Neuronal stem cell (in vitro differentiated cells): ENCODE results near the gene KRTAP20-1. TPM values are rescaled to one million over a fixed set of nuclear protein-coding genes. Genes with fewer than 3 reads are reported as not detected.

Source experiments
- DNase-seq: peaks from one replicate; pipeline ENCODE4 v3.0.0-alpha.2; 2013; ENCODE audit warnings: low spot score
- H2AFZ ChIP-seq: one replicate; pipeline ENCODE4 v1.6.1; 2013; ENCODE audit warnings: mild to moderate bottlenecking, low read length, inconsistent platforms
- H2AK5ac ChIP-seq: 2 replicates; pipeline ENCODE4 v1.6.1; 2013; ENCODE audit warnings: low read depth, mild to moderate bottlenecking, inconsistent platforms, low read length, moderate library complexity, mixed read lengths
- H2BK120ac ChIP-seq: 2 replicates; pipeline ENCODE4 v1.6.1; 2013; ENCODE audit warnings: low read depth, mild to moderate bottlenecking, inconsistent platforms, low read length, moderate library complexity, mixed read lengths
- H2BK12ac ChIP-seq: one replicate; pipeline ENCODE4 v1.6.1; 2013; ENCODE audit warnings: low read length, inconsistent platforms
- H2BK15ac ChIP-seq: 2 replicates; pipeline ENCODE4 v1.6.1; 2013; ENCODE audit warnings: mild to moderate bottlenecking, low read length, inconsistent platforms, mixed read lengths
- H2BK5ac ChIP-seq: one replicate; pipeline ENCODE4 v1.6.1; 2013; ENCODE audit warnings: inconsistent platforms, mild to moderate bottlenecking, low read length, moderate library complexity
- H3K14ac ChIP-seq: one replicate; pipeline ENCODE4 v1.6.1; 2013; ENCODE audit warnings: low read length, inconsistent platforms
- H3K18ac ChIP-seq: 2 replicates; pipeline ENCODE4 v1.6.1; 2013; ENCODE audit warnings: low read length, inconsistent platforms
- H3K23ac ChIP-seq: 2 replicates; pipeline ENCODE4 v1.6.1; 2013; ENCODE audit warnings: low read depth, mild to moderate bottlenecking, mixed read lengths, low read length, inconsistent platforms; ENCODE audit not compliant: poor library complexity
- H3K27ac ChIP-seq: replicated peaks from 3 replicates; pipeline ENCODE4 v1.5.1; 2013; ENCODE audit warnings: low read length, inconsistent platforms
- H3K27me3 ChIP-seq, 3 experiments: 2 replicates each; pipeline ENCODE4 v1.6.1; 2013; ENCODE audit warnings: low read length in 3 of 3, mild to moderate bottlenecking in 2 of 3, inconsistent platforms in 1 of 3, low read depth in 1 of 3, mixed read lengths in 1 of 3, moderate library complexity in 1 of 3; ENCODE audit not compliant: control insufficient read depth in 3 of 3, insufficient read depth in 3 of 3
- H3K36me3 ChIP-seq, 2 donors: replicated peaks in 1 of 2; 2 replicates each; pipeline ENCODE4 v1.6.1; 2013; ENCODE audit warnings: low read length in 2 of 2; ENCODE audit not compliant: control insufficient read depth in 2 of 2, insufficient read depth in 2 of 2
- H3K4ac ChIP-seq: 2 replicates; pipeline ENCODE4 v1.6.1; 2013; ENCODE audit warnings: inconsistent platforms, mild to moderate bottlenecking, low read length, moderate library complexity
- H3K4me1 ChIP-seq, 2 donors: 1 replicate in 1 of 2; 2 replicates in 1 of 2; pipeline ENCODE4 v1.6.1; 2013; ENCODE audit warnings: low read length in 2 of 2, low read depth in 1 of 2; ENCODE audit not compliant: control insufficient read depth in 2 of 2, insufficient read depth in 1 of 2
- H3K4me2 ChIP-seq: one replicate; pipeline ENCODE4 v1.6.1; 2013; ENCODE audit warnings: mild to moderate bottlenecking, low read length, inconsistent platforms; ENCODE audit not compliant: insufficient read depth, poor library complexity, severe bottlenecking
- H3K4me3 ChIP-seq, 2 donors: 2 replicates each; pipeline ENCODE4 v1.5.1; 2013; ENCODE audit warnings: low read length in 2 of 2, mild to moderate bottlenecking in 2 of 2, inconsistent platforms in 1 of 2, moderate library complexity in 1 of 2
- H3K79me1 ChIP-seq: one replicate; pipeline ENCODE4 v1.6.1; 2013; ENCODE audit warnings: low read depth, mild to moderate bottlenecking, inconsistent platforms, low read length, moderate library complexity
- H3K9ac ChIP-seq: one replicate; pipeline ENCODE4 v1.6.1; 2013; ENCODE audit warnings: mild to moderate bottlenecking, low read depth, low read length, inconsistent platforms; ENCODE audit not compliant: poor library complexity
- H3K9me3 ChIP-seq, 2 donors: replicated peaks in 1 of 2; 2 replicates each; pipeline versions ENCODE3 to v1.6.1; 2013; ENCODE audit warnings: low read length in 2 of 2, mild to moderate bottlenecking in 2 of 2, inconsistent platforms in 1 of 2, low read depth in 1 of 2, mixed read lengths in 1 of 2, moderate library complexity in 1 of 2; ENCODE audit not compliant: control insufficient read depth in 2 of 2, insufficient read depth in 1 of 2
- H4K8ac ChIP-seq: one replicate; pipeline ENCODE4 v1.6.1; 2013; ENCODE audit warnings: low read depth, mild to moderate bottlenecking, inconsistent platforms, low read length, moderate library complexity
- H4K91ac ChIP-seq: one replicate; pipeline ENCODE4 v1.6.1; 2013; ENCODE audit warnings: low read length, low read depth, mild to moderate bottlenecking, inconsistent platforms; ENCODE audit not compliant: poor library complexity
- WGBS, 2 donors: extraction: QIAGEN DNeasy Blood & Tissue Kit; methylation state at CpG; one replicate each; pipeline ENCODE4 v1.1.7; 2013; ENCODE audit warnings: missing lambda C conversion rate in 2 of 2, mixed read lengths in 1 of 2; ENCODE audit not compliant: insufficient read length in 2 of 2, insufficient replicate concordance in 1 of 2; ENCODE audit errors: extremely low coverage in 2 of 2; 5-methylcytosine and 5-hydroxymethylcytosine counted together
- polyA plus RNA-seq, 2 experiments: library from polyadenylated mRNA; stranded (reverse); fragments of 200-250 nt; gene quantifications; one replicate each; pipeline ENCODE4 v1.2.3, GENCODE V29; 2013

Gene KRTAP20-1, protein sequence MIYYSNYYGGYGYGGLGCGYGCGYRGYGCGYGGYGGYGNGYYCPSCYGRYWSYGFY
- polyA plus RNA-seq (2013, experiment 1 of 2), result not detected
- not detected for polyA plus RNA-seq (2013, experiment 2 of 2)

DNA sequence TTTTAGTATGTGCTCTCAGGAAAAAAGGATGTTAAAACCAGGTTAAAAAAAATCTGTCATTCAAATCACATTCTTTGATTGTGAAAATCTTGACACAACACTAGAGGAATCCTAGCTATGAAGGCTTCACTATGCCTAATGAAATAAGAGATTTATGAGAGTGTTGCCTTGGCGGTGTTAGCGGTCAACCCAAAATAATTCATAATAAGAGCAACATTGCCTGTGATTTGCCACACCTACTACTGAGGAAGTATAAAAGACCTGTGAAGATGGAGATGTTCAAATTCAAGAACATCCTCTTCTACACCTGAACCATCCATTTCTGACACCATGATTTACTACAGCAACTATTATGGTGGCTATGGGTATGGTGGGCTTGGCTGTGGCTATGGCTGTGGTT lies at the start of gene KRTAP20-1:
Gene KRTAP20-1 (plus strand): TSS at position 301 of the 400 bp plus-strand sequence. CDS start 30 bp downstream, at position 331.
- no peak within 1 kb of the TSS for H4K91ac ChIP-seq
- H3K23ac ChIP-seq, result no peak within 1 kb of the TSS
- no peak within 1 kb of the TSS for H3K4ac ChIP-seq
- H3K27me3 ChIP-seq, result no peaks in the 10 kb centered on the region
- H3K36me3 ChIP-seq, result no peaks in the 10 kb centered on the region
- H3K4me1 ChIP-seq, result no peaks in the 10 kb centered on the region
- H2AK5ac ChIP-seq, result no peak within 1 kb of the TSS
- H2AFZ ChIP-seq, result no peak within 1 kb of the TSS
- no peak within 1 kb of the TSS for H3K4me2 ChIP-seq
- no peak within 1 kb of the TSS for H2BK120ac ChIP-seq
- H3K14ac ChIP-seq, result no peak within 1 kb of the TSS
- no peak within 1 kb of the TSS for H3K18ac ChIP-seq
- H3K9ac ChIP-seq, result no peak within 1 kb of the TSS
- no peak within 1 kb of the TSS for H2BK15ac ChIP-seq
- no peak within 1 kb of the TSS for H3K27ac ChIP-seq
- H2BK5ac ChIP-seq, result no peak within 1 kb of the TSS
- H2BK12ac ChIP-seq, result no peak within 1 kb of the TSS
- no peak within 1 kb of the TSS for H4K8ac ChIP-seq
- H3K79me1 ChIP-seq, result no peaks in the 10 kb centered on the region
- WGBS, 2 donors, result no CpG with 5 or more reads among the region's 2 CpGs
- no peaks in the 10 kb centered on the region for H3K9me3 ChIP-seq
- no peak for DNase-seq
- no peak within 1 kb of the TSS for H3K4me3 ChIP-seq

DNA sequence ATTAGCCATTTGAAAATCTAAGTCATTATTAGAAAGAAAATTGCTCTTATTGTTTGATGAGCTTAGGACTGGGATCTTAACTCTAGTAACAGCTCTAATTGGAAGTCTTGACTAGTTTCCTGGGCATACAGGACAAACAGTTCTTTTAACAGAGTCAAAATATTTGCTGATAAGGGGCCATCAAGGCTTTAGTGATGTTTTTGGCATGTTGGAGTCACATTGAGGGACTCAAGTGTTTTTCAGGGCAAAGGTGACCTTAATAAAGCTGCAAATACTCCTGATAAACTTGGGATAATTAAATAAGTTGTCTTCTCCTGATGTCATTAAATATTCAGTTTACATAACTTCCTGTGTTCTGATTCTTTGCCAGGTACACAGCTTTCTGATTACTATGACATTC lies 48.6 kb upstream of the KRTAP20-1 start:
- no peak overlapping the region for H3K4ac ChIP-seq
- H3K9ac ChIP-seq, result no peak overlapping the region
- DNase-seq, result no peak
- H2BK15ac ChIP-seq, result no peak overlapping the region
- H4K91ac ChIP-seq, result no peak overlapping the region
- H3K14ac ChIP-seq, result no peak overlapping the region
- H3K4me1 ChIP-seq, result no peaks in the 10 kb centered on the region
- no peak overlapping the region for H3K23ac ChIP-seq
- H3K18ac ChIP-seq, result no peak overlapping the region
- H2AFZ ChIP-seq, result no peak overlapping the region
- H3K4me3 ChIP-seq, result no peak overlapping the region
- no peak overlapping the region for H2BK12ac ChIP-seq
- no peaks in the 10 kb centered on the region for H3K36me3 ChIP-seq
- H2BK120ac ChIP-seq, result no peak overlapping the region
- no peaks in the 10 kb centered on the region for H3K79me1 ChIP-seq
- no peak overlapping the region for H2AK5ac ChIP-seq
- no peaks in the 10 kb centered on the region for H3K9me3 ChIP-seq
- no peak overlapping the region for H2BK5ac ChIP-seq
- no peak overlapping the region for H4K8ac ChIP-seq
- H3K27me3 ChIP-seq, result no peaks in the 10 kb centered on the region
- no peak overlapping the region for H3K27ac ChIP-seq
- H3K4me2 ChIP-seq, result no peak overlapping the region

DNA sequence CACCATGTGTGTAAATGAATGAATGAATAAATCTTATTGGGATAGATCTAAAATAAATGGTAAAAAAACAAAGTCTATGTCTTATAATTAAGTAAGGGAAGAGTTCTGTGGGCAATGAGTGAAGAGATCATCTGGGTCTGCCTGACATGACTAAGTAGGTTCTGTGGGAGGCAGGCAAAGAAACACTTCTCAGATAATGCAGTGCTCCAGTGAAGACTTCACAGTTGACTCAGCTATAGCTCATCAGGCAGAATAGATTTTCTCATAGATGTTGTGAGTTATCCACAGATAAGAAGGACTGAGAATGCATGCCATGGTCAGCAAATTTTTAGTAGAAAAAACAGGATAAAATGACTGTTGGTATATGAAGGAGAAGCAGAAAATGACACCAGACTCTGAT lies 38.5 kb upstream of the KRTAP20-1 start:
- Histone ChIP-seq H3K23ac (no peak overlapping the region), H4K8ac (no peak overlapping the region), H2AK5ac (no peak overlapping the region), H4K91ac (no peak overlapping the region), H3K27me3 (no peaks in the 10 kb centered on the region), H2BK12ac (no peak overlapping the region), H3K14ac (no peak overlapping the region), H2BK120ac (no peak overlapping the region), H3K4ac (no peak overlapping the region), H3K4me3 (no peak overlapping the region), H3K9ac (no peak overlapping the region), H3K18ac (no peak overlapping the region), H2BK5ac (no peak overlapping the region), H3K79me1 (no peaks in the 10 kb centered on the region), H3K9me3 (no peaks in the 10 kb centered on the region), H2BK15ac (no peak overlapping the region), H2AFZ (no peak overlapping the region), H3K4me2 (no peak overlapping the region), H3K36me3 (no peaks in the 10 kb centered on the region), H3K4me1 (peaks cover 0 to 8% of the 10 kb centered on the region in 2 donors), H3K27ac (peak overlapping the region; percentile 24)
- no peak for DNase-seq

DNA sequence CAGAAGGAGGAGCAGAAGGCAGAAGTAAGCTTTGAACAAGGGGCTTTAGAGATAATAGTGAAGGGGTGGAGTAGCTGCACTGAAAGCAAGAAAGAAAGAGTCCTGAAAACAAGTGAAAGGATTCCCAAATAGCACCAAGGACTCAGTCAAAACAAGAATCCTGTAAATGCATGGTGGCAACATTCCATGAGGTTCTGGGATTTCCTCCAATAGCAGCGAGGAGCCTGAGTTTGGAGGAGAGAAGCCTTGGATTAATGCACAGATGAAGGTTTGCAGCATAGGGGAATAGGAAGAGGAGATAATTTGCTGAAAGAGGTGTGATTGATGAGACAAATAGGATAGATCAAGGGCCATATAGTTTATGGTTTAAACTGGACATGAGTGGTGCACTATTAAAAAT lies 36.9 kb upstream of the KRTAP20-1 start:
- Histone ChIP-seq H3K36me3 (no peaks in the 10 kb centered on the region), H3K18ac (no peak overlapping the region), H2BK5ac (no peak overlapping the region), H3K9me3 (no peaks in the 10 kb centered on the region), H4K8ac (no peak overlapping the region), H3K9ac (no peak overlapping the region), H3K23ac (no peak overlapping the region), H3K14ac (no peak overlapping the region), H2BK12ac (no peak overlapping the region), H3K4me1 (peaks cover 0 to 13% of the 10 kb centered on the region in 2 donors), H2BK120ac (no peak overlapping the region), H3K27ac (no peak overlapping the region), H3K4ac (no peak overlapping the region), H3K4me2 (no peak overlapping the region), H3K4me3 (no peak overlapping the region), H2AK5ac (no peak overlapping the region), H3K27me3 (no peaks in the 10 kb centered on the region), H2BK15ac (no peak overlapping the region), H4K91ac (no peak overlapping the region), H2AFZ (no peak overlapping the region), H3K79me1 (no peaks in the 10 kb centered on the region)
- peak; percentile 29 for DNase-seq
- WGBS, 2 donors, result no CpG with 5 or more reads among the region's 1 CpG
